Naive thymus-derived CD4-positive, alpha-beta T cell (primary cell): ENCODE results near the gene CTNNAL1. TPM values are rescaled to one million over a fixed set of nuclear protein-coding genes. Genes with fewer than 3 reads are reported as not detected.
A peak's percentile ranks its signal among the peaks of the same experiment; 100 is the strongest.
"Not testable (repeated sequence)": the region's sequence is repeated elsewhere in the genome, so short reads cannot be mapped to it uniquely, and the experiment has no call there.

Source experiments
- ATAC-seq: fragments of 150-1000 bp; cut with Tn5 transposase; 2 replicates; pipeline ENCODE4 v1.10.0; 2021; ENCODE audit warnings: mild to moderate bottlenecking, moderate library complexity
- CTCF ChIA-PET: fragments of 350-600 bp; sonication (Branson Sonifier 250); formaldehyde crosslinking; loops from one replicate; lab custom pipeline; 2021; ENCODE audit warnings: antibody characterized with exemption; lab: Charles Lee
- POLR2A ChIA-PET: fragments of 350-600 bp; sonication (Branson Sonifier 250); formaldehyde crosslinking; loops from one replicate; lab custom pipeline; 2021; ENCODE audit warnings: antibody characterized with exemption, inconsistent platforms; lab: Charles Lee
- DNase-seq, 9 donors: peaks; one replicate each; pipeline versions ENCODE4 v3.0.0 to v3.0.0-alpha.2; 2020 to 2022; ENCODE audit warnings: mixed read lengths in 1 of 9
- H3K27ac ChIP-seq: one replicate; pipeline ENCODE4 v1.7.0; 2013; ENCODE audit warnings: mild to moderate bottlenecking, low read depth, low read length, moderate library complexity
- H3K27me3 ChIP-seq, 2 donors: one replicate each; pipeline ENCODE4 v1.7.0; 2013; ENCODE audit warnings: low read length in 2 of 2, mild to moderate bottlenecking in 2 of 2, moderate library complexity in 2 of 2; ENCODE audit not compliant: control insufficient read depth in 2 of 2, insufficient read depth in 2 of 2
- H3K36me3 ChIP-seq, 3 experiments: 1 replicate in 2 of 3; 2 replicates in 1 of 3; pipeline ENCODE4 v1.7.0; 2013; ENCODE audit warnings: low read length in 3 of 3, mild to moderate bottlenecking in 3 of 3, moderate library complexity in 1 of 3; ENCODE audit not compliant: insufficient read depth in 3 of 3, control insufficient read depth in 2 of 3
- H3K4me1 ChIP-seq, 2 donors: one replicate each; pipeline ENCODE4 v1.7.0; 2013; ENCODE audit warnings: low read length in 2 of 2, mild to moderate bottlenecking in 2 of 2, moderate library complexity in 1 of 2; ENCODE audit not compliant: control insufficient read depth in 2 of 2, insufficient read depth in 2 of 2
- H3K4me3 ChIP-seq: 2 replicates; pipeline ENCODE4 v1.7.0; 2013; ENCODE audit warnings: mild to moderate bottlenecking, low read length
- H3K9me3 ChIP-seq, 3 experiments: 1 replicate in 2 of 3; 2 replicates in 1 of 3; pipeline ENCODE4 v1.7.0; 2013; ENCODE audit warnings: low read length in 3 of 3; ENCODE audit not compliant: control insufficient read depth in 2 of 3
- H3K27ac Mint-ChIP-seq, 9 donors: one replicate each; pipeline ENCODE4 v1.8.0; 2020 to 2022; ENCODE audit warnings: mixed read lengths in 9 of 9, mild to moderate bottlenecking in 8 of 9, moderate library complexity in 5 of 9, inconsistent platforms in 2 of 9
- H3K27me3 Mint-ChIP-seq, 5 donors: one replicate each; pipeline ENCODE4 v1.8.0; 2021 to 2022; ENCODE audit warnings: mixed read lengths in 5 of 5, mild to moderate bottlenecking in 1 of 5
- H3K36me3 Mint-ChIP-seq, 5 donors: one replicate each; pipeline ENCODE4 v1.8.0; 2020 to 2022; ENCODE audit warnings: mixed read lengths in 5 of 5, mild to moderate bottlenecking in 3 of 5, inconsistent platforms in 1 of 5
- H3K4me1 Mint-ChIP-seq, 7 donors: one replicate each; pipeline ENCODE4 v1.8.0; 2020 to 2022; ENCODE audit warnings: mixed read lengths in 7 of 7, mild to moderate bottlenecking in 3 of 7, inconsistent platforms in 1 of 7
- H3K4me3 Mint-ChIP-seq, 10 donors: one replicate each; pipeline ENCODE4 v1.8.0; 2020 to 2022; ENCODE audit warnings: mild to moderate bottlenecking in 10 of 10, mixed read lengths in 10 of 10, moderate library complexity in 6 of 10, inconsistent platforms in 2 of 10
- H3K9me3 Mint-ChIP-seq, 11 donors: one replicate each; pipeline ENCODE4 v1.8.0; 2020 to 2022; ENCODE audit warnings: mixed read lengths in 11 of 11, mild to moderate bottlenecking in 4 of 11, inconsistent platforms in 1 of 11, moderate library complexity in 1 of 11
- intact Hi-C, 2 donors: fragments of 100-400 bp; cut with micrococcal nuclease; formaldehyde crosslinking; loops; one replicate each; pipeline ENCODE4 v1.15.1; 2023
- polyA plus RNA-seq, 2 donors: library from polyadenylated mRNA; unstranded; fragments of 300-500 nt; fragmentation: Illumina TruSeq; gene quantifications; one replicate each; pipeline ENCODE4 v1.2.3, GENCODE V29; 2021
- total RNA-seq, 6 experiments: library from RNA in 5 of 6; stranded (reverse) in 5 of 6; gene quantifications; 1 replicate in 5 of 6; 2 replicates in 1 of 6; pipeline ENCODE4 v1.2.3 and lab custom pipeline; 2021 to 2026

Gene CTNNAL1
- total RNA-seq, result 1 to 10 TPM; 1.1 to 9.9 (median 2.5) TPM
- under 1 TPM; 0.77 to 0.91 TPM for polyA plus RNA-seq
- total RNA-seq (lab: John Stamatoyannopoulos, UW), result 4.3 reads per million, percentile 22 among the genes with 10 or more reads in this experiment

GRCh38 chr9:109012876-109013678 is at the start of gene CTNNAL1:
Gene CTNNAL1 (minus strand): TSS chr9:109013499. CDS start chr9:109013442, 57 bp downstream.
- Histone ChIP-seq H3K4me3 (peak within 1 kb of the TSS; percentile 72), H3K36me3 (no peaks in the 10 kb centered on the region), H3K9me3 (no peaks in the 10 kb centered on the region), H3K4me1 (peaks cover 6 to 13% of the 10 kb centered on the region in 2 donors), H3K27me3 (no peaks in the 10 kb centered on the region), H3K27ac (peak within 1 kb of the TSS; percentile 77)
- peaks cover 0 to 3% (median 0%) of the 10 kb centered on the region in 11 donors for H3K9me3 Mint-ChIP-seq
- peak within 1 kb of the TSS; percentile 79 to 95 (median 92) for H3K27ac Mint-ChIP-seq
- CTCF ChIA-PET, result no interaction called here
- peaks cover 0 to 22% (median 4%) of the 10 kb centered on the region in 5 donors for H3K27me3 Mint-ChIP-seq
- H3K36me3 Mint-ChIP-seq, result no peaks in the 10 kb centered on the region
- DNase-seq, result peak; percentile 68 to 88 (median 78)
- H3K4me3 Mint-ChIP-seq, result peak within 1 kb of the TSS; percentile 93 to 99 (median 97)
- ATAC-seq, result peak; percentile 98
- intact Hi-C loops, result loop anchor here (1.0 to 10.0 kb wide), 12 partner anchors 79 to 1731 kb away; partner anchors contain the start of genes ABITRAM (in 2 of the 2), ELP1 (in 2 of the 2), RAD23B (in 2 of the 2) and TXN (in 2 of the 2)
- peaks cover 17 to 34% (median 21%) of the 10 kb centered on the region in 7 donors for H3K4me1 Mint-ChIP-seq
- POLR2A ChIA-PET, result no interaction called here

DNA sequence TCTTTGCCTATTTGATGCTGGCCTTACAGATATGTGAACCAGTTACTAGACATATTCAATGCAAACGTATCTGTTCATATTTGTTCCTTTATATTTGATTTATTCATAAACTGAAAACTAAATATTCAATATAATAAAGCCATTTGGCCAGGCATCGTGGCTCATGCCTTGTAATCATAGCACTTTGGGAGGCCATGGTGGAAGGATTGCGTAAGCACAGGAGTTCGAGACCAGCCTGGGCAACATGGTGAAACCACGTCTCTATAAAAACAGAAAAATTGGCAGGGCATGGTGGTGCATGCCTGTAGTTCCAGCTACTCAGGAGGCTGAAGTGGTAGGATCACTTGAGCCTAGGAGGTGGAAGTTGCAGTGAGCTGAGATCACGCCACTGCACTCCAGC is 49.2 kb upstream of the CTNNAL1 start:
- H3K36me3 Mint-ChIP-seq, result peaks cover 6 to 43% (median 17%) of the 10 kb centered on the region in 5 donors
- H3K27ac ChIP-seq, result no peak overlapping the region
- no peak for DNase-seq
- H3K4me1 ChIP-seq, result no peaks in the 10 kb centered on the region
- ChIA-PET POLR2A (no interaction called here), CTCF (no interaction called here)
- no peak overlapping the region for H3K4me3 ChIP-seq
- peaks cover 0 to 70% (median 16%) of the 10 kb centered on the region in 3 experiments for H3K36me3 ChIP-seq
- no peaks in the 10 kb centered on the region for H3K27me3 Mint-ChIP-seq
- H3K4me1 Mint-ChIP-seq, result peaks cover 0 to 3% (median 0%) of the 10 kb centered on the region in 7 donors
- intact Hi-C loops, result loop anchor here (10.0 kb wide), 2 partner anchors 132 to 262 kb away; partner anchors contain the start of gene EPB41L4B (in 1 of the 2)
- no peak overlapping the region for H3K4me3 Mint-ChIP-seq
- no peak overlapping the region for H3K27ac Mint-ChIP-seq
- H3K27me3 ChIP-seq, result no peaks in the 10 kb centered on the region
- ATAC-seq, result no peak
- H3K9me3 Mint-ChIP-seq, result no peaks in the 10 kb centered on the region
- no peaks in the 10 kb centered on the region for H3K9me3 ChIP-seq

DNA sequence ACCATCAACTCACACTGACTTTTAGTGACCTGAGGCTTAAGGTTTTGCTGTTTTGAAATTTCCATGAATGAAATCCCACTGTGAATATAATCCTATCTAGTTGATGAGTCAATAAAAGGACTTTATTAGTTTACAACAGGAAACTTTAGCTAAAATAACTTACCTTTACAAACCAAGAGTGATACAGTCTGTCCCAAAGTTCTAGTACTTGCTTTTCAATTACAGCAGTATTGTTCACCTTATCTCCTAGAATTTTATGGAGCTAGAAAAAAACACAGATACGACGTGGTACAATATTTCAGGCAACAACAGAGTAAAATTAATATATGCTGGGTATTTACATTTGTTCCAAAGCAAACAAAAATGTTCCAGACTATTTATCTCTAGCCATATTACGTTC is 46.9 kb upstream of the CTNNAL1 start:
- no peak overlapping the region for H3K4me3 Mint-ChIP-seq
- no peaks in the 10 kb centered on the region for H3K4me1 ChIP-seq
- no peaks in the 10 kb centered on the region for H3K9me3 ChIP-seq
- POLR2A ChIA-PET, result interaction anchor here (0.8 to 1.1 kb wide), 3 partner anchors 26 to 60 kb away, joined by 3 read pairs; partner anchors contain the start of gene TMEM245
- intact Hi-C loops, result loop anchor here (10.0 kb wide), 2 partner anchors 135 to 265 kb away; partner anchors contain the start of gene EPB41L4B (in 1 of the 2)
- peaks cover 14 to 52% (median 22%) of the 10 kb centered on the region in 5 donors for H3K36me3 Mint-ChIP-seq
- H3K36me3 ChIP-seq, result peaks cover 0 to 83% (median 12%) of the 10 kb centered on the region in 3 experiments
- DNase-seq (no peak), ATAC-seq (no peak)
- no peak overlapping the region for H3K4me3 ChIP-seq
- no peaks in the 10 kb centered on the region for H3K27me3 Mint-ChIP-seq
- no peaks in the 10 kb centered on the region for H3K9me3 Mint-ChIP-seq
- no peaks in the 10 kb centered on the region for H3K27me3 ChIP-seq
- no peak overlapping the region for H3K27ac ChIP-seq
- peaks cover 0 to 3% (median 0%) of the 10 kb centered on the region in 7 donors for H3K4me1 Mint-ChIP-seq
- H3K27ac Mint-ChIP-seq, result peak overlapping the region in 3 of 9 donors; percentile 6 to 54 (median 6)
- CTCF ChIA-PET, result interaction anchor here (1.3 kb wide), 1 partner anchor 12 kb away, joined by 4 read pairs; no protein-coding TSS in a partner anchor

DNA sequence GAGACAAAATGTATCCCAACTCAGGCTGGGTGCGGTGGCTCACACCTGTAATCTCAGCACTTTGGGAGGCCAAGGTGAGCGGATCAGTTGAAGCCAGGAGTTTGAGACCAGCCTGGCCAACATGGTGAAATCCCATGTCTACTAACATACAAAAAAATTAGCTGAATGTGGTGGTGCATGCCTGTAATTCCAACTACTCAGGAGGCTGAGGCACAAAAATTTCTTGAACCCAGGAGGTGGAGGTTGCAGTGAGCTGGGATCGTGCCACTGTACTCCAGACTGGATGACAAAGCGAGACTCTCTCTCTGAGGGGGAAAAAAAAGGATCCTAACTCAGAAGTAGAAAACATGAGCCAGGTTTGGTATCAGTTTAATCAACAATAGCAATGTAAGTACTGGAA is 39.8 kb upstream of the CTNNAL1 start:
- H3K4me1 ChIP-seq, H3K27ac ChIP-seq, H3K27me3 ChIP-seq, intact Hi-C loops, H3K4me3 Mint-ChIP-seq, CTCF ChIA-PET, H3K4me1 Mint-ChIP-seq, DNase-seq, ATAC-seq, H3K27me3 Mint-ChIP-seq, H3K9me3 Mint-ChIP-seq, POLR2A ChIA-PET, H3K4me3 ChIP-seq, H3K9me3 ChIP-seq: not testable (repeated sequence)
- Mint-ChIP-seq H3K36me3 (peaks cover 19 to 73% (median 50%) of the 10 kb centered on the region in 5 donors), H3K27ac (peak overlapping the region in 3 of 9 donors; percentile 14 to 65 (median 46))
- H3K36me3 ChIP-seq, result peaks cover 0 to 75% (median 18%) of the 10 kb centered on the region in 3 experiments

DNA sequence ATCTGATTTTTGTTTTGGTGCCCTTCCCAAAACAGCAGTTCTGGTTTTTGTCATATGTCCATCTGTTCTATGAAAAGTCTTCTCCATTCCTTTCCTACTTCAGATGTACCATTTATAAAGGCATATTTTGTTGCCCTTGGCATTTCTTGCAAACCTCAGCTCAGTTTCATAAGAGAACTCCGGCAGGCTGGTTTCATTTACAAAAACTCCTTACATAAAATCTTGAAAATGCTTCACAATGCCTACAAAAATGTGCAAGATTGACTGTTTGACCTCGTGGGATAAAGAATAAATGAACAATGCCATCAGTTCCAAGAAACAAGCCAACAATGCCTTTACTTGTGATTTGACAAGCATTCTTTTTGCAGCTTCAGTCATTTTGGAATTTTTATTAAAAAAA is 39.1 kb upstream of the CTNNAL1 start:
- H3K36me3 Mint-ChIP-seq, result peaks cover 22 to 74% (median 53%) of the 10 kb centered on the region in 5 donors
- no peak overlapping the region for H3K27ac ChIP-seq
- ATAC-seq, result no peak
- H3K4me3 ChIP-seq, result no peak overlapping the region
- intact Hi-C loops, result no loop called here
- ChIA-PET CTCF (no interaction called here), POLR2A (interaction anchor here (0.6 kb wide), 1 partner anchor 993 kb away, joined by 3 read pairs; no protein-coding TSS in a partner anchor)
- no peaks in the 10 kb centered on the region for H3K4me1 ChIP-seq
- H3K9me3 Mint-ChIP-seq, result no peaks in the 10 kb centered on the region
- no peak overlapping the region for H3K4me3 Mint-ChIP-seq
- no peak for DNase-seq
- H3K36me3 ChIP-seq, result peaks cover 7 to 76% (median 25%) of the 10 kb centered on the region in 3 experiments
- no peaks in the 10 kb centered on the region for H3K9me3 ChIP-seq
- no peaks in the 10 kb centered on the region for H3K27me3 ChIP-seq
- no peak overlapping the region for H3K27ac Mint-ChIP-seq
- no peaks in the 10 kb centered on the region for H3K27me3 Mint-ChIP-seq
- H3K4me1 Mint-ChIP-seq, result peaks cover 0 to 4% (median 0%) of the 10 kb centered on the region in 7 donors

DNA sequence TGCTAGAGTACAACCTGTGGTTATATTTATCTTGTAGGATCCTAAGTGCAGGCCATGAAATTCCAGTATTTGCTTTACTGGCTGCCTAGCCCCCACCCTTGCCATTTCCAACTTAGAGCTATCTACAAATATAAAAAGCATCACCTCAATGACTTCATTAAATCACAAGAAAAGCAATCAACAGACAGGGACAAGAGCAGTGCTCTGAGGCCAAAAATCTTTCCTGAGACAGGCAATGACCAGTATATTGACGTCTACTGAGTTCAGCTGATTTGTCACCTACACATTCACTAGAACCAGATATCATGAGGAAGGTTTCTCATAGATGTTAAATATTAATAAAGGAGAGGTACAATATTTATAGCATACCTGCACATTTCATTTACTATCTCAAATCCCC is 38.4 kb upstream of the CTNNAL1 start:
- Histone ChIP-seq H3K27ac (no peak overlapping the region), H3K9me3 (no peaks in the 10 kb centered on the region), H3K4me1 (no peaks in the 10 kb centered on the region), H3K36me3 (peaks cover 11 to 74% (median 28%) of the 10 kb centered on the region in 3 experiments), H3K27me3 (no peaks in the 10 kb centered on the region), H3K4me3 (no peak overlapping the region)
- intact Hi-C loops, result no loop called here
- Mint-ChIP-seq H3K27ac (peak overlapping the region in 1 of 9 donors; percentile 26), H3K27me3 (no peaks in the 10 kb centered on the region), H3K4me1 (peaks cover 0 to 4% (median 2%) of the 10 kb centered on the region in 7 donors), H3K4me3 (no peak overlapping the region), H3K9me3 (no peaks in the 10 kb centered on the region), H3K36me3 (peaks cover 22 to 74% (median 55%) of the 10 kb centered on the region in 5 donors)
- ChIA-PET POLR2A (interaction anchor here (0.6 kb wide), 1 partner anchor 994 kb away, joined by 3 read pairs; no protein-coding TSS in a partner anchor), CTCF (no interaction called here)
- ATAC-seq, result no peak
- no peak for DNase-seq
